Dermis microvascular lymphatic vessel endothelial cell (primary cell): ENCODE data around the gene DACH1. TPM values are rescaled to one million over a fixed set of nuclear protein-coding genes. Genes with fewer than 3 reads are reported as not detected.
"Not testable (repeated sequence)": the region's sequence is repeated elsewhere in the genome, so short reads cannot be mapped to it uniquely, and the experiment has no call there.

Experiments
- DNase-seq, 2 donors: peaks; one replicate each; pipeline versions ENCODE4 v3.0.0 to v3.0.0-alpha.2; 2010; ENCODE audit warnings: low read depth in 2 of 2
- total RNA-seq: library from RNA; depleted of rRNA; stranded (reverse); fragments of >200 nt; gene quantifications from 2 replicates; pipeline ENCODE4 v1.2.1, GENCODE V29; 2014

The DACH1 gene
- total RNA-seq, 1 donor from 2014 or later, result 0.51 TPM

GRCh38 chr13:71778998-71779397, 88.0 kb downstream of the DACH1 start:
- not testable (repeated sequence) for DNase-seq

DNA sequence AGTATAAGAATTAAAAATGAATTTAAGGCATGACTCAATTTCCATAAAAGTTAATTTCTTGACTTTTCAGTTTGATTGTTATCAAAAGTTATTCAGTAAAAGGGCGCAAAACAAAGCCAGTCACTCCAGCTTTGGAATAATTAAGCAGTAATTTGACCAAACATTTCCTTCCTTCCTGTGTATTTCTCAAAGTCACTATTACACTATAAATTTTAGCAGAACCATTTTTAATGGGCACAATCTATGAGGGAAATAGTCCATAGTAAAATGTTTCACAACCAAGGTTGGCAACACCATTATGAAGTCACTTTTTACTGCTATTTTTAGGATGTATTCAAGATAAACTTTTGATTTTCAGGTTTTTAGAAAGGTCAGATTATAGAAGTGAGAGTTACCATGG, 91.0 kb downstream of the DACH1 start:
- DNase-seq, result peak in 1 of 2 donors; percentile 1

DNA sequence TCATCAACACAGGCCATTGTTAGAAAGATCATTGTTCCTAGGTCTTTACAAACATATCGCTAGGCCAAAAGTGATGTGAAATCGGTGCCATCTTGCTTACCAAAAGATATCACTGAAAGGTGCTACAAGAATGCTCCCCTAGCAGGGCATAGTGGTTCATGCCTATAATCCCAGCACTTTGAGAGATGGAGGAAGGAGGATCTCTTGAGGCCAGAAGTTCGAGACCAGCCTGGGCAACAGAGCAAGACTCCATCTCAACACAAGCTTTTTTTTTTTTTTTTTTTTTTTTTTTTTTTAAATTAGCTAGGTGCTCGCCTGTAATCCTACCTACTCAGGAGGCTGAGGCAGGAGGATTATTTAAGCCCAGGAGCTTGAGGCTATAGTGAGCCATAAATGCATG, 92.1 kb downstream of the DACH1 start:
- no peak for DNase-seq

GRCh38 chr13:71773531-71773930, 93.5 kb downstream of the DACH1 start:
- no peak for DNase-seq

GRCh38 chr13:71772361-71772760, 94.6 kb downstream of the DACH1 start:
- no peak for DNase-seq

DNA sequence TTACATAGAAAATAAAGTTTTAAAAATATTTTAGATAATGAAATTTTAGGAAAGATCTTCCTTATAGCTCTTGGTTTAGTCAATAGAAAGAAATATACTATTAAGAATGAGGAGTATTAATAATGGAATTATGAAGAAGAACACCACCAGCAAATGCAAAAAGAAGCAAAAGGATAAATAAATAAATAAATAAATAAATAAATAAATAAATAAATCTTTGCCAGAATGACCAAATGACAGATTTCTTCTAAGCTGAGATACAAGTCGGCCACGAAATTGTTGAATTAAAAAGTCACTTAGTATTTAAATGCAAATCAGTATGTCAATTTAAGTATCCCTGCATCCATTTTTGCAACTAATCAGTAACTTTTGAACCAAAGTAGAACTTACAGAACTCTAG, 95.9 kb downstream of the DACH1 start:
- no peak for DNase-seq

DNA sequence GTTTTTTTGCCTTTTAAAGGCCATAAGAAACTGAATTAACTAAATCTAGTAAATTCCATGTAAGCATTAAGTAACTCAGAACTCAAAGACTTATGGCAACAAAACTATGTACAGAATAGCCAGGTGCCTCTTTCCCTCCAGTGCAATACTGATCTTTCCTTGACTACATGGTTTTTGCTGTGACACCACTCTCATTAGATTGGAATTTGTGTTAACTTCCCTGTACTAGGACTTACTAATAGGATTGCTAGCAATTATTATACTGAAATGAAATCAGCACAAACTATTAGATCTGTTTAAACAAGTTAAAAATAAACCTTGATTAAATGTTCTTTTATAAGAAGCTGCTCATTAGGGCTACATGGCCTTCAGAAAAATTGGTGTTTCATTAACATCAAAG, 96.3 kb downstream of the DACH1 start:
- DNase-seq, result no peak

DNA sequence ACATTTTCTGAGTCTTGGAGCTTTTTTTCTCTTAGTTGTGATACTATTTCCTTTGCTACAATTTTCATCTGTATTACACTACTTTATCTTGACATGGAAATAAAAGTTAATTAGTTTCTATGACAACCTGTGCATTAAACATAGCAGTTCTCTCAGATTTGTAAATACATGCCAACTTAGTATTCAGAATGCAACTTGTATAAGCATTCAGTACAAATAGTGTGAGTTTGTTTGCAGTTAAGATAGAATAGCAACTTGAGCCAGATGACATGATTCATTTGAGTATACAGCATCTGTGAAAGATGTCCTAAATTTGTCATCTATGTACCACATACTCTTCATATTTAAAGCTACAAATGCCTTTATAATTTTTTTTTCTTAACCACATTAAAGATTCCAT, 98.1 kb downstream of the DACH1 start:
- DNase-seq, result no peak

DNA sequence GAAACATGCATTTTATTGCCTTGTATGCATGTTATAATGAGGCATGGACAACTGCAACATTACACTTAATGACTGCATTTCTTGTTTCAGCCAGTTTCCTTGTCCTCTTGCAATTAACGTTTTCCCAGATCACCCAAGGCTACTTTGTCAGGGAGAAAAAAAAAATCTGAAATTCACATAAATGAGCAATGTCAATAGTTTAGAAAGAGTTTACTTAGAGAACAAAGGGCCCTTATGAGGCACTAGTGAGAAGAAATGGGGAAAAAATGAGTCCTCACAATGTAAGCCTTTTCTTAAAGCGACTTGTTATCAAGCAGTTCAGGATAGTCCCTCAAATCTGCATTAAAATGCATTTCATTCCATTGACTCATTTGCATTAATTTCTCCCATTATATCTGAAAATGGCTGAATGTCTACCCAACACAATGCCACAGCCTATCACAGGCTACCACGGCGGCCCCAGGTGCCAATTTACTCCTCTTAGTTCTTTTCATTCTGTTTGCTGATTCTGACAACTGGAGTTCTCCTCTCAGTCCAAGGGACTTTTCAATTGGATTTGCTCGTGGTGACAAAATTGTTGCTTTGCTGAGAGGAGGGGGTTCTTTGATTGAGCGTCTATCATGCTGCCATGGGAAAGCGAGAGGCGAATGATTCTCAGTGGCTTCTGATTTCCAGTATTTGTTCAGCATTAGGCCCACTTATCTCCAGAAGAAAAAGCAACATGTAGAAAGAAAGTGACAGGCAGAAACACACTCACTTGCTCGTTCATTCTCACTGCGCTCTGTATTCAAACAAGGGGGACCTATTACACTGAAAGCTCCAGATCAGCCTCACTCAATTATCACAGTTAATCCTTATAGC, 107.1 kb downstream of the DACH1 start:
- no peak for DNase-seq

DNA sequence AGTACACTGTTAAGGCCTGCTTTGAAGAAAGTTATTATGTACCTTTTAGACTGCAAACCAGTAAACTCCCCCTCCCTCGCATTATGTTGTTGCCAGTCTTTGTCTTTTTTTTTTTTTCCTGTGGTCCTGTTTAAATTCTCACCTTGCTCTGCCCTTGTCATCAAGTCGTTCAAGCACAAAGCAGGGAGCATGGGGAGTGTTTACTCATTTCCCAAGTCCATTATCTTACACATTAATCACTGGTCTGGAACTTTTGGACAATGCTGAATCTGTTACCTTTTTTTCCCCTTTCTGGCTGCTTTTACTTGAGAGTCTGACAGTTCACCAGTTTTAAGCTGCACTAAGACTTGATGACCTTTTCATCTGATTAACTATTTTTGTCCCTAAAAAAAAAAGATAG, 108.2 kb downstream of the DACH1 start:
- DNase-seq, result peak in 1 of 2 donors; percentile 31

DNA sequence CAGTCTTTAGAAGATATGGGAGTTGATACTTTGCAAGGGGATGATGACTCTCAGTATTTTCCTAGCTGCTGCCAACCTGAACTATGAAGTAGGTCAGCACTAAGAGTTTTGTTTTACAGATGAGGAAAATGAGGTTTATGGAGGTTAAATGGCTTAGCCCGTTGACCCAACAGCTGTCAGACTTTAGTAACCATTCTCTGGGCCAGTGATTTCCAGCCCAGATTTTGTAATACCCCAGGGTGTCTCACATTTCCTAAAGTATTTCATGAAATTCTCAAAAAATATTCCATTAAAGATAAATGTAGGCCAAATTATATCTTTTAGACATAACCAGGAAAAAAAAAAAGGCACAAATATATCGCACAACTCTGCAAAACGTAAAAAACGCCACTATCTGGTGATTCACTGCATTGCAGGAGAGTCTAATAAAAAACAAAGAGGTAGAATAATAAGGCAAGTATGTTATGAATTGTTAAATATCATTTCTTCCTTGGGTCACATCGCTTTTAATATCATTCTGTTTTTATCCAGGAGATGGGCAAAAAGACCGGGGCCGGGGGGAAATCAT, 112.5 kb downstream of the DACH1 start:
- DNase-seq, result no peak

GRCh38 chr13:71752775-71753513, 114.1 kb downstream of the DACH1 start:
- DNase-seq, result no peak

DNA sequence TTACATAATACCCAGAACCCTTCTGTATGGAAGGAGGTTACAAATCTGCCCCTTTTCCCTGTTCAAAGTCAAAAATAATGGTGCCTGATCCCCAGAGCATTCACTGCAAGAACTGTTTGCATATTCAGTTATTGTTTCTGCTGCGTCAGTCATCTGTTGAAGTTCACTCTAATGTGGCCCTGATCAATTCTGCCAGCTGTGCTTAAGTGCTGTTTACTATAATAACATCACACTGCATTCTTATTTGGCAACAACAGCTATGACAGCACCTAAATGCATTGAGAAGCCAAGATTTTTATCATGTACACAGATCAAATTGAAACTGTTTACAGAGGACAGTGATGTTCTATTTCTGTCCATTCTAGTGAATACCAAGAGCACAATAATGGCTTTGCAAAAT, 115.9 kb downstream of the DACH1 start:
- no peak for DNase-seq

DNA sequence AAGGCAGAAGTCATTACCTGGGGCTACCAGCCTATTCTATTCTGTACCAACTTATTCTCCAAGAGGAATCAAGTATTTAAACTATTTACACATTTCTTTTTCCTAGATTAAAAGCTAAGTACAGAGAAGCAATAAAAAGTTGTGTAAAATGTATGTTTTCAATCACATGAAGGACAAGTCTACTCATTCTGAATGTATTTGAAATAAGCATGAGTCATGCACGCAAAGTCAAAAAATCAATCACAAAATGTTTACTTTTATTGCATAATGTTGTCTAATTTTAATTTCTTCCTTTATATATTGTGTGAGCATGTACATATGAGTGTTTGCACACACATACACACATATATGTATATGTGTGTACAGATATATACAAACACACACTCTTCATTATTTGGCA, 136.7 kb downstream of the DACH1 start:
- no peak for DNase-seq

DNA sequence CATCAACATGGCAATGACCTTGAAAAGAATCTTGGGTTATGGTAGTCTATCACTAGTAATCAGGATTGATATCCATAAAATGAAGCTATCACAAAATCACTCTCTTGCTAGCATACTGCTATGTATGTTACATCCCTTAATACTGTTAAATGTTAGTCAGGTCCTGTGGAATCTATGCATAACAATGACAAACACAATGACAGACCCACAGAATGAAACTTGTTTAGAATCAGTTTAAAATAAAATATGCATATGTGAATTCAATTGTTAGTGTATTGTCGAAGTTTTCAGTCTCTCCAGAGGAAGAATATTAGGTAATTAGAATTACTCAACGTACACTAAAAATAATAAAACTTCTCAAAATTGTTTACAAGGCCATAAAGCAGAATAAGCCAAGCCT, 137.6 kb downstream of the DACH1 start:
- DNase-seq, result no peak

DNA sequence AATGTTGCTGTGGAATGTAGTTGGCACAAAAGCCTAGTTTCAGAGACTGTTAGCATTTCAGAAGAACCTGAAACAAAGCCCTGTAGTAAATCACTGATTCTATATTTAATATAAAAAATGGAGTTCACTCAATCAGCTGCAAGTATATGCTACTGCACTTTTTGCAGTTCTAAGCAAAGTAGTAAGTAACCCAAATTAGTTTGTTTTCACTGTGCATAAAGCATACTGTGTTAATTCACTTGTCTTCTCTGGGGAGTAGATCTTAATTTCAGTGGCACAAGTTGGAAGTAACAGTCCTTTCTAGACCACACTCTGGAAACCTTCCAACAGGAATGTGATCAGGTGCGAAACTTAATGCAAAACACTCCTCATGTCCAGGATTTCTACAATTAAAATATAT, 139.3 kb downstream of the DACH1 start:
- no peak for DNase-seq

- DNase-seq, result no peak
These were observed 140.0 kb downstream of the DACH1 start for GRCh38 chr13:71727042-71727441.

DNA sequence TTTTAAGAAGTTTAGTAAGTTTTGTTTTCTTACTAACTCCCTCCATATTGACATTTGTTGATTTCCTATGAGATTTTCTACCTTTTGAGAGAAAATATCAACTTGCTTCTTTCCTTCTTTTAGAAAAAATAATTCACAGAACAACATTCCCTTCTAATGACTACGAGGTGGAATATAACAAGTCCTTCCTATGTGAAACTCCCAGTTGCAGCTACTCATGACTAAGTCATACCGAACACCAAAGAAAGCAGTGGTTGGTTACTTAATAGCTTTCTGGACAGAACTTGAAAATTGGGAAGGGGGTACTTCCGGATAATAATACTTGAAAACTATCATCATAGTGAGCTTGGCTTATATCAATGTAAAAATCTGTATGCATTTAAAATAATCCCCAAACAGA, 144.8 kb downstream of the DACH1 start:
- DNase-seq, result no peak

- DNase-seq, result no peak
These were observed 145.9 kb downstream of the DACH1 start for GRCh38 chr13:71721104-71721503.

- DNase-seq, result no peak
These were observed 148.1 kb downstream of the DACH1 start for GRCh38 chr13:71718931-71719330.

- no peak for DNase-seq
These were observed 152.1 kb downstream of the DACH1 start for GRCh38 chr13:71714802-71715375.

DNA sequence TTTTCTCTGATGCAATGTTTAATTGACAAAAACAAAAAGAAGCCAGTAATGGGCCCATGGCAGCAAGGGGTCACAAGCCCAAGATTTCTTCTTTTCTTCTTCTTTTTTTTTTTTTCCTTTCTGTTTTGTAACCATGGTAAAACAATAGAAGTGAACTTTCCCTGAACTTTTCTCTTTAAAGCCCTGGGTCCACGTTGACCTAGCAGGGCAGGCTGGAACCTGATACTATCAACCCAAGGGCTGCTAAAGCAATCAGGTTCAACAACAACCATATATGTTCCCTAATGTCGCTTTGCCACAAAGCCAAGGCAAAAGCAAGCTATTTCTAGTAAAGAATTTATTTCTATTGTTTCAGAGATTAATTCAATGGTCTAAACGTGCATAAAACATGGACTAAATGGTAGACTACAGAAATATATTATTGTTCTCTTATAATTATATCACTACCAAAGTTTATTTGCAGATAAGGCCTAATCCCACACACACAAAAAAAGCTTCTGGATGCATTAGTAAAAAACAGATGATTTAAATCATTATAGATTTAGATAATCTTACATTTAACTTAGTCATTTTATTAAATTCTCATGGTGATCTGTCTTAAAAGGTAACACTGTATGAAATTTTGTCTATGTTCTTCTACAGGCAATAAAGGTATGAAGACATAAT, 153.9 kb downstream of the DACH1 start:
- DNase-seq, result peak in 1 of 2 donors; percentile 71
